ENCODE data around the gene VSNL1.

DNA sequence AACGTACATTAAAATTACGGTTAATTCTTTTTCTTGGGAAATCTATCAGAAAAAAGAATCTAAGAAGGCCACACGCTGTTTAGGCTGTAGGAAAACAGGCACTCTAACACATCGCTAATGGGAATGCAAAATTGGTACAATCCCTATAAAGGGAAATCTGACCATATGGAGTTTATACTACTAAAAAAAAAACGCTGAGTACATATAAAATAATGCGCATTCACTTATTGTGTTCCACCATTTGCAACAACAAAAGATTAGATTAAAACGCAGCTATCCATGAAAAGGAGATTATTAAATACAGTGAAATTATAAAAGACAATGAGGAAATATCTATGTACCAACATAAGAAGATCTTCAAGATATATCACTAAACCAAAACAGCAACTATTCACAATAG is 150.3 kb downstream of the VSNL1 start:
- TF ChIP-seq, protein P1, sequence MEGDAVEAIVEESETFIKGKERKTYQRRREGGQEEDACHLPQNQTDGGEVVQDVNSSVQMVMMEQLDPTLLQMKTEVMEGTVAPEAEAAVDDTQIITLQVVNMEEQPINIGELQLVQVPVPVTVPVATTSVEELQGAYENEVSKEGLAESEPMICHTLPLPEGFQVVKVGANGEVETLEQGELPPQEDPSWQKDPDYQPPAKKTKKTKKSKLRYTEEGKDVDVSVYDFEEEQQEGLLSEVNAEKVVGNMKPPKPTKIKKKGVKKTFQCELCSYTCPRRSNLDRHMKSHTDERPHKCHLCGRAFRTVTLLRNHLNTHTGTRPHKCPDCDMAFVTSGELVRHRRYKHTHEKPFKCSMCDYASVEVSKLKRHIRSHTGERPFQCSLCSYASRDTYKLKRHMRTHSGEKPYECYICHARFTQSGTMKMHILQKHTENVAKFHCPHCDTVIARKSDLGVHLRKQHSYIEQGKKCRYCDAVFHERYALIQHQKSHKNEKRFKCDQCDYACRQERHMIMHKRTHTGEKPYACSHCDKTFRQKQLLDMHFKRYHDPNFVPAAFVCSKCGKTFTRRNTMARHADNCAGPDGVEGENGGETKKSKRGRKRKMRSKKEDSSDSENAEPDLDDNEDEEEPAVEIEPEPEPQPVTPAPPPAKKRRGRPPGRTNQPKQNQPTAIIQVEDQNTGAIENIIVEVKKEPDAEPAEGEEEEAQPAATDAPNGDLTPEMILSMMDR (IDR thresholded peaks at IDR 0.05) = no peak
- no peak for TF ChIP-seq POLR2A (IDR thresholded peaks at IDR 0.05)
